ENCODE results near the gene NACAD.
"Not testable (repeated sequence)": the region's sequence is repeated elsewhere in the genome, so short reads cannot be mapped to it uniquely, and the experiment has no call there.

NACAD gene

DNA sequence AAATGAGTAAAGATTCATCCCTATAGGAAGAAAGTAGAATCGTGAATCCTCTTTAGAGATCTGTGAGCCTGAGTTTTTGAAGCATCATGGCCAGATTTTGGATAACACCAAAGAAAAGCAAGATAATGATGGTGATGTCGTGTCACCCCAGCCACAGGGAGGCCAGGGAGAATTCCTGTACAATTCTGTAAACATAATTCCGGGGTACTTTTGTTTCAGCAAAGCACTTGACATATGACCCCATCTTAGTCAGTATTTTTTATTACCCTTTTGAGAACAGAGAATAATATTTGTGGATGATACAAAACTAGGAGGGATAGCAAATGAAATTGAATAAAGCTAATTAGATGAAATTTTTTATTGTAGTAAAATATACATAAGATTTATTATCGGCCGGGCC lies 33.8 kb downstream of the NACAD start:
- DNase-seq (ENCODE audit: low spot score), result no peak

DNA sequence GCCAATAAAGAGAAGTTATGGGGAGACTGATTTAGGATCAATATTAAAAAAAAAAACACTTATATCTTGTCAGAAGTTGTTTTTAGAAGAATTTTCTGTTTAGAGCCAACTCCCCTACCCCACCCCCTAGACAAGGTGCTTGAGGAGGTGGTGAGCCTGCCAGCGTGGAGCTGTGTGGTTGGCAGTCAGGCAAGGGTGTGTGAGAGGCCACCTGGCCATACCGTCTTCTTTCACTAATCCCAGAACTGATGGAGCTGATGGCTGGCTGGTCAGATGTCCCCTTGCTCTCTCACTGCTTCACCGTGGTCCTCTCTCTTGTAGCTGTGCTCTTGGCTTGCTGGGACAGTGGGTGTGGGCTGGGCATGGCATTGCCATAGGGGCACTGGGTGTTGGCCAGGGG lies 34.3 kb downstream of the NACAD start:
- no peak for DNase-seq (ENCODE audit: low spot score)

DNA sequence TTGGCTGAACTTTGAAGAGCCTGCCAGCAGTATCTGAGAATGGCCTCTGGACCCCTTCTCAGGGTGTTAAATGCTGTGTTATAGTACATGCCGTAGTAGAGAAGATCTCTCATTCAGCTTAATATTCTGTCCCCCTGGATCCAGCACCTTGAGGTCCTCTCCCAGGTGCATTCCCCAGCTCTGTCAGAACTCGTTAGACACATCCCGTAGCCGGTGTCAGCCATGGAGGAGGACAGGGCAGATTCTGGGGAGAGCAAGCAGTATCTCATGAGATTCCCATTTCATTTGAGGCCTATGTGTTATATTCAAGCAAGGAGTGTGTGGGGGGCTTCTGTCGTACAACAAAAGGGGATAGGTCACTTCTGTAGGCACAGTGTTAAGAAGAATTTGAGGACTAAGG lies 34.8 kb downstream of the NACAD start:
- DNase-seq (ENCODE audit: low spot score), result no peak

DNA sequence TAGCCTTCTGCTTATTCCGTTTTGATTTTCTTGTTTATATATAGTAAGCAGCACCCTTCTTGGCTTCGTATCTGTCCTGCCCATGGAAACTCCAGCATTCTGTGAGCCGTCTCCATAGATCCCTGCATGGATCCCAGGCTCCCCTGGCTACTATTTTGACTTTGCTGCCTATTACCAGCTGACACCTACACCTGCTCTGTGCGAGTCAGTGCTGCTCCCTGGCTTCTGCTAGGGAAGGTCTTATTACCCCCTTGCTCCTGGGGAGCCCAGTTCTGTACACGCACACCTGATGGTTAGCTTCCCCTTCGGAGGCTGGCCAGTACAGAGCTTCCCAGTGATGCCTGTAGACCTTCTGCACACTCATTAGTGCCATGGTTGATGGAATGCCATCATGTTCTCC lies 35.4 kb downstream of the NACAD start:
- DNase-seq (ENCODE audit: low spot score), result no peak

GRCh38 chr7:45052011-45052410 lies 36.8 kb downstream of the NACAD start:
- no peak for DNase-seq (ENCODE audit: low spot score)

GRCh38 chr7:45050198-45050597 lies 38.6 kb downstream of the NACAD start:
- no peak for DNase-seq (ENCODE audit: low spot score)

- no peak for DNase-seq (ENCODE audit: low spot score)
These were observed 40.0 kb downstream of the NACAD start for GRCh38 chr7:45048748-45049147.

GRCh38 chr7:45044338-45044737 lies 44.4 kb downstream of the NACAD start:
- DNase-seq (ENCODE audit: low spot score), result no peak

DNA sequence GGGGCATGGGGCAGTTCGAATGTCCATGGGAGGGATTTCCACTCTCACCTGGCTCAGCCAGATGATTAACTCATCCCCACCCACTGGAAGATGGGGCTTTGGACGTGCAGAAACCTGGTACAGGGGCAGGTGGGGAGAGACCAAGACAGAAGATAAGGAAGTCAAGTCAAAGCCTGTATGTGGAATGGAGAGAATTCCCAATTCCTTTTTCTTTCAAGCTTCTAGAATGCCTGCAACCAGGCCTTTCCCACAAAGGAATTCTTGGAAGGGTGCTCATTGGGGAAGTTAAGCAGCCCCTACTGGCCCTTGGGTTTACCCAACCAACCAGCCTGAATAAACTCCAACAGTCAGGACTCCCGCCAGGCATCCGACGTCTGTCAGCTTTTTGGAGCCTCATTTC lies 49.7 kb downstream of the NACAD start:
- no peak for DNase-seq (ENCODE audit: low spot score)

DNA sequence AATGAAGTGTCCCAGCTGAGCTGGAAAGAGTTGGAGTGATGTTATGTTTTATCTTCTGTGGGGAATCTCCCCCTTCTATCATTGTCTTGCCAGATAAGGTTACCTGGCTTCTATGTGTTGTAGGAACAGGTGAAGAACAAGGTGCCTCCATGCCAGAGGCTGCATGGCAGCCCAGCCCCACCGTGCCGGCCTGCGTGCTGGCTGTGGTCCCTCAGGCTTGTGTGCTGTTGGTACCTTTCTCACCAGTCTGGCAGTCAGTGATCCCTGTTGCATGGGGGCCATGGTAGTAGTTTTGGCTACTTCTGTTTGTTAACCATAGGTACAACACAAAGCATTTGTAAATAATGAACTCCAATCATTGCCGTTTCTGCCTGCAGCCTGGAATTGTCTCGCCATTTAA lies 50.9 kb downstream of the NACAD start:
- no peak for DNase-seq (ENCODE audit: low spot score)

- no peak for DNase-seq (ENCODE audit: low spot score)
These were observed 52.0 kb downstream of the NACAD start for GRCh38 chr7:45036796-45037195.

DNA sequence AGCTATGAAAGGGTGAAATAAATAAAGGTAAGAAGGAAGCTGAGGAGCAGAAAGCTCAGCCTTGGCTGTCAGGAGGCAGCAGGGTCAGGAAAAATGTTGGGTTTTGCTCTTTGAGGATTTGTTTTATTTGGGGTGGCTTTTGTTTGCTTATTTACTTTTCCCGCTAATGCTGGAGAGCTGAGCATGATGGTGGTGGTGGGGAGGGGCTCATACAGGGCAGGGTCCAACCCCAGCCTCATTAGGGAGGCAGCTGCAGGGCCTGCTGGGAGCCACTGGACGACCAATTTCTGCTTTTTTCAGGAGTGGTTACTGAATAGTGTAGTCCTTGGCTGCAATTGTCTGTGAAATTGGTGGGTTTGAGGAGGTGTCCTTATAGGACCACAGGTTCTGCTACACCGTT lies 52.5 kb downstream of the NACAD start:
- no peak for DNase-seq (ENCODE audit: low spot score)

GRCh38 chr7:45035893-45036292 lies 52.9 kb downstream of the NACAD start:
- no peak for DNase-seq (ENCODE audit: low spot score)

- DNase-seq (ENCODE audit: low spot score), result no peak
These were observed 53.4 kb downstream of the NACAD start for GRCh38 chr7:45035371-45035770.

DNA sequence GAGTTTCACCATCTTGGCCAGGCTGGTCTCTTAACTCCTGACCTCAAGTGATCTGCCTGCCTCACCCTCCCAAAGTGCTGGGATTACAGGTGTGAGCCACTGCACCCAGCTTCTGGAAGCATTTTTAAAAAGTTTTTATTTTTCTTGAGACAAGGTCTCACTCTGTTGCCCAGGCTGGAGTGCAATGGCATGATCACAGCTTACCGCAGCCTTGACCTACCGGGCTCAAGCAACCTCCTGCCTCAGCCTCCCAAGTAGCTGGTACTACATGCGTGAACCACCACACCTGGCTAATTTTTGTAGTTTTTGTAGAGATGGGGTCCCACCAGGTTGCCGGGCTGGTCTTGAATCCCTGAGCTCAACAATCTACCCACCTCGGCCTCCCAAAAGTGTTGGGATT lies 54.1 kb downstream of the NACAD start:
- DNase-seq (ENCODE audit: low spot score), result not testable (repeated sequence)

DNA sequence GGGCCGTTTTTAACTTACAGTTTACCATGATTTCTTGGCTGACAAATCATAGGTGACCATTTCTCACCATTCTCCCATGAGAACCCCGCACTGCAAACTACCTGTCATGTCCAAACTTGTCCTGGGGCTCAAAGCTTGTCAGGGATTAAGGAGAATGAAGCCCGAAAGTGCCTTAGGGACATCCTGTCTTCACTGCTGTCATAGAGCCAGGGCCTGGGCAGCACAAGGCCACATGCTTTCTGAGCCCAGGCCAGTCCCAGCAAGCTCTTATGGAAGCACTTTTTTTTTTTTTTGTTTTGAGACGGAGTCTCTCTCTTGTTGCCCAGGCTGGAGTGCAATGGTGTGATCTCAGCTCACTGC lies 54.9 kb downstream of the NACAD start:
- no peak for DNase-seq (ENCODE audit: low spot score)

DNA sequence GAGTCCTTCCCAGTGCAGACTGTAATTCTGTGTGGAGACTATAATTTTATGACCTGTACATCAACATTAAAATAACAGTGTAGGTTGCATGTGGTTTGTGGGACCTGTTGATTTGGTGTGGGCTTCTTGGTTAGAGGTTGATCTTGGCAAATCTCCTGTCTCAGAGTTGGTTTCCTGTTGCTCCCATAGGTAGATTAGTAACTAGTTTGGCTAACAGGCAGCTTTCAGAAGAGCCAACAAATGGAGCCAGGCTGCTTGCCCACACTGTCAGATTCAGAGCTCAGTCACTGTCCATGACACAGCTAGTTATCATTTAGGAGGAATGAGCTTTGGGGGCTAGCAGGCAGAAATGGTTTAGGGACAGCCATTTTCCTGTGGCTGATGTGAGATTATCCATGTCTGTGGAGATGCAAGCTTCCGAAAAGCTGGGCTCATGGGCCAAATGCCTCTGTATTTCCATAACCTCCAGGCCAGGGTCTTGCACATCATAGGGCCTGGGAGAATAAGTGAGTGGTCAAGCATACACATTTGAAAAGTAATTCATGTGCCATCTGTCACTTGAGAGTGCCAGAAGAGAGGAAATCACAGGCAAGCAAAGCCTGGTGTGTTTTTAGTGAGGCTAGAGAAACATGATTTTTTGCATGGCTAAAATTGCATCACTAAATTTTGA lies 55.4 kb downstream of the NACAD start:
- no peak for DNase-seq (ENCODE audit: low spot score)

- DNase-seq (ENCODE audit: low spot score), result no peak
These were observed 56.3 kb downstream of the NACAD start for GRCh38 chr7:45032421-45032820.

DNA sequence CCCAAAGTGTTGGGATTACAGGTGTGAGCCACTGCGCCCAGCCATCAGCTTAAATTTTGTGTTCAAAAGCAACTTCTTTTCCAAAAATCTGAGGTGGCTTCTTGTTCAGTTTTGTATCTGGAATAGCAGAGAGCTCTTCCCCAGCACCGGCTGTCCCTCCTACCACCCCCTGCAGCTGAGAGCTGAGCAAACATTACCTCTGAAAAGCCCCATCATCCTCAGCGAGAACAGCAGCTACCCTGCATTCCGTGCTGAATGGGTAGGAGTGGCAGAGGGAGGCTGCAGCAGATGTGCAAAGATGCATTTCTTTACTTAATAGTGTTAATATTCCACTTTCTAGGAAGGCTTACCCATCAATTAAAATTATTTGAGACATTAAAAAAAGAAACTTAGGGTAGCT lies 56.9 kb downstream of the NACAD start:
- DNase-seq (ENCODE audit: low spot score), result no peak
